Measurements from ENCODE around the gene ASB3.

The ASB3 gene

DNA sequence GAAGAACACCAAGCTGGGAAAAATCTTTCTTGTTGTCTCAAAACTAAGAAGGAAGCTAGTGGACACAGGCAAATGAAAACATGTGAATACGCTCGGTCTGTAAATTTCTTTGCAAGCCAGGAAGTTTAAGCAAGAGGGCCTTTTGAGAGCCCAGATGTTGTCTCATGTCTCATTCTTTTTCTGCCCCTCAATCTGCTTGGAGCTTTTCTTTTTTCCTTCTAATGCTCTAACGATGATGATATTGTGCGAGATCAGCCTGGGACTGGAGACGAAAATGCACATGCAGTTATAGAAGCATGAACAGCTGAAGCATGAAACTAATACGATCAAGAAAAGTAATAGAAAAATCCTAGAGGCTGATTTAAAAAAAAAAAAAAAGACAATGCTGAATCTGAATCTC is 157.8 kb downstream of the ASB3 start:
- TF ChIP-seq, protein P1, sequence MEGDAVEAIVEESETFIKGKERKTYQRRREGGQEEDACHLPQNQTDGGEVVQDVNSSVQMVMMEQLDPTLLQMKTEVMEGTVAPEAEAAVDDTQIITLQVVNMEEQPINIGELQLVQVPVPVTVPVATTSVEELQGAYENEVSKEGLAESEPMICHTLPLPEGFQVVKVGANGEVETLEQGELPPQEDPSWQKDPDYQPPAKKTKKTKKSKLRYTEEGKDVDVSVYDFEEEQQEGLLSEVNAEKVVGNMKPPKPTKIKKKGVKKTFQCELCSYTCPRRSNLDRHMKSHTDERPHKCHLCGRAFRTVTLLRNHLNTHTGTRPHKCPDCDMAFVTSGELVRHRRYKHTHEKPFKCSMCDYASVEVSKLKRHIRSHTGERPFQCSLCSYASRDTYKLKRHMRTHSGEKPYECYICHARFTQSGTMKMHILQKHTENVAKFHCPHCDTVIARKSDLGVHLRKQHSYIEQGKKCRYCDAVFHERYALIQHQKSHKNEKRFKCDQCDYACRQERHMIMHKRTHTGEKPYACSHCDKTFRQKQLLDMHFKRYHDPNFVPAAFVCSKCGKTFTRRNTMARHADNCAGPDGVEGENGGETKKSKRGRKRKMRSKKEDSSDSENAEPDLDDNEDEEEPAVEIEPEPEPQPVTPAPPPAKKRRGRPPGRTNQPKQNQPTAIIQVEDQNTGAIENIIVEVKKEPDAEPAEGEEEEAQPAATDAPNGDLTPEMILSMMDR (IDR thresholded peaks at IDR 0.05) = no peak

GRCh38 chr2:53622141-53622540 is 164.6 kb downstream of the ASB3 start:
- TF ChIP-seq, protein P1 (IDR thresholded peaks at IDR 0.05) = no peak

GRCh38 chr2:53620981-53621380 is 165.8 kb downstream of the ASB3 start:
- TF ChIP-seq, protein P1 (IDR thresholded peaks at IDR 0.05) = no peak
